SK-MEL-5 (cell line): ENCODE data around the gene CFAP61. TPM values are rescaled to one million over a fixed set of nuclear protein-coding genes. Genes with fewer than 3 reads are reported as not detected.
A peak's percentile ranks its signal among the peaks of the same experiment; 100 is the strongest.
"Not testable (repeated sequence)": the region's sequence is repeated elsewhere in the genome, so short reads cannot be mapped to it uniquely, and the experiment has no call there.

ENCODE experiments used
- DNase-seq: peaks from one replicate; pipeline ENCODE4 v3.0.0-alpha.2; 2016; ENCODE audit warnings: low read depth, low spot score
- in situ Hi-C: cut with HindIII; loops from 2 replicates; pipeline ENCODE4 v1.10.0; 2016; ENCODE audit warnings: low sequenced_read_pairs, high pct_unique_total_duplicates, low pct_unique_long_range_greater_than_20kb
- total RNA-seq: library from RNA; depleted of rRNA; stranded (reverse); fragments of >200 nt; shearing (Covaris generic); gene quantifications from 2 replicates; pipeline ENCODE4 v1.2.3, GENCODE V29; 2014

CFAP61 gene
- total RNA-seq, 1 experiment from 2014 or later = 39.3 TPM

DNA sequence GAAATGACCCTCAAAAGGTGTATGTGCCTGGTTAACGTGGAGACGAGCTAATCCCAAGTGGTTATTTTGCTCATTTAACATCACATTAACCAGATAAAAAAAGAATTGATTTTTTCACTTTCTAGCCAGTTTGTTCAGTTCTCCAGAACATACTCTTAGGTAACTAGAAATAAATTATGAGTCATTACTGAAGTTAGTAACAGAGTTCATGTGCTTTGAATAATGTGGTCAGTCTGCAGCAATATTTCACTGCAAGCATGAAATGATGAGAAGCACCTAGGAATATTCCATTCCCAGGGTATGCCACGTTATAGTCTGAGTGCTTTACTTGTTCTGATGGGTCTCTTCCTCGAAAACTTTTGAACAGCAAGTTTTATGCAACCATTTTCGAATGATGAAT lies 177.3 kb downstream of the CFAP61 start:
- in situ Hi-C loops = no loop called here
- DNase-seq = no peak

- in situ Hi-C loops = no loop called here
- peak; percentile 74 for DNase-seq
Observed at GRCh38 chr20:20230741-20231140, 178.4 kb downstream of the CFAP61 start.

- in situ Hi-C loops = no loop called here
- no peak for DNase-seq
Observed at GRCh38 chr20:20231528-20232298, 179.4 kb downstream of the CFAP61 start.

- no peak for DNase-seq
- in situ Hi-C loops = no loop called here
Observed at GRCh38 chr20:20233041-20233514, 180.7 kb downstream of the CFAP61 start.

DNA sequence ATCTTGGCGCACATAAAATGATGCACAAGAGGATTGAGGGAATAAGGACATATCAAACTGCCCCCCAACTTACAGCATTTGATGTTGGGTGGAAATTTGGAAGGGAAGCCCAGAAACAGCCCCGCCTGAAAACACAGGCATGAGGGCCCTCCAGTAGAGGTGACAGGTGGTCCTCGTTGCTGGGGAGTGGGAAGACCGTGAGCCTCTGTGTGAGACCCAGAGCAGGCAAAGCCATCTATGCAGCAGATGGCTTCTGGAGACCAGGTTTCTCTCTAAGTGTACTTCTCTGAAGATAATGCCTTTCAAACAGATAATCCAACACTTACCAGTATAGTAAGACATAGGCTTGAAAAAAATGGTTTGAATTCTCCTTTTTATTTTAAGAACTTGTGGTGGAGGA lies 183.3 kb downstream of the CFAP61 start:
- DNase-seq = no peak
- in situ Hi-C loops = no loop called here

DNA sequence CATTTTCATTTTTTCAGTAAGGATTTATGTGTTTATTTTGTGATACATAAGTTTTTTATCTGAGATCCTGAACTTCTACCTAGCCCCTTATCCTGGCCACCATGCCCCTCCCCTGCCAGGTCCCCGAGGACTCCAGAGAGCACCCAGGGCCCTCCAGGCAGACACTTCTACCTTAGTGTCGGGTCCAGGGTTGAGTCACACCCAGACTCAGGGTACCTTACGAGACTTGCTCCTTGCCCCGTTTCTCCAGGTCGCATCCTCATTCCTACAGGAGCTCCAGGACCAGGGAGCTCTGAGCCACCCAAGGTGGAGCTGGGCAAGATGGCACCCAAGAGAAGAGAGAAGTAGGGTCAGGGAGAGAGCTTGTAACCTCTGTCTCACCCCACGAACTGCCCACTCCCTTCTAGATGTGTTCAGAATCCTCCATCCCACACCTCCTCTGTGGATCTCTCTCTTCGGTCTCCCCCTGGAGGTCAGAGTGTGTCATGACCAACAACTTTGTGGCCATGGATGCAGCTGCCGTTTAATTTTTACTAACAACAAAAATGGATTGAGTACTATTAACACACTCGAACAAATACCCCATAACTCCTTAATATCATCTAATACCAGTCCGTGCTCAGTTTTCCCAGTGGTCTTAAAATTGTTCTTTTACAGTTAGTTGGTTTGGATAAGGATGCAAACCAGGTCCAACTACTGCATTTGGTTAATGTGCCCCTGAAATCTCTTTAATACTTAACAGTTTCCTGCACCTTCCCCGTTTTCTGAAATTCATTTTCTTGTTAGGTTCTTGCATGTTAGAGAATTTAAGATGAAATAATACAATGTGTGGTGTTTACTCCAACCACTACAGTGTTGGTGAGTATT lies 185.0 kb downstream of the CFAP61 start:
- in situ Hi-C loops = no loop called here
- peak; percentile 81 for DNase-seq

- DNase-seq = no peak
- in situ Hi-C loops = no loop called here
Observed at GRCh38 chr20:20241976-20242375, 189.6 kb downstream of the CFAP61 start.

DNA sequence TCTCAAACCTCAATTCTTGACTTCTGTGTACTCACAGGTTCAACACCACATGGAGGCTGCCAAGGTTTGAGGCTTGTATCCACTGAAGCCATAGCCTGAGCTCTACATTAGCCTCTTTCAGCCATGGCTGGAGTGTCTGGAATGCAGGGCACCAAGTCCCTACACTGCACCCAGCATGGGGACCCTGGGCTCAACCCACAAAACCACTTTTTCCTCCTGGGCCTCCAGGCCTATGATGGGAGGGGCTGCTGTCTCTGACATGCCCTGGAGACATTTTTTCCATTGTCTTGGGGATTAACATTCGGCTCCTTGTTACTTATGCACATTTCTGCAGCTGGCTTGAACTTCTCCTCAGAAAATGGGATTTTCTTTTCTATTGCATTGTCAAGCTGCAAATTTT lies 192.1 kb downstream of the CFAP61 start:
- in situ Hi-C loops = not testable (repeated sequence)

GRCh38 chr20:20246996-20247633 lies 194.8 kb downstream of the CFAP61 start:
- no peak for DNase-seq
- in situ Hi-C loops = no loop called here

More for the DNA sequence above, 192.1 kb downstream of the CFAP61 start:
- not testable (repeated sequence) for DNase-seq

DNA sequence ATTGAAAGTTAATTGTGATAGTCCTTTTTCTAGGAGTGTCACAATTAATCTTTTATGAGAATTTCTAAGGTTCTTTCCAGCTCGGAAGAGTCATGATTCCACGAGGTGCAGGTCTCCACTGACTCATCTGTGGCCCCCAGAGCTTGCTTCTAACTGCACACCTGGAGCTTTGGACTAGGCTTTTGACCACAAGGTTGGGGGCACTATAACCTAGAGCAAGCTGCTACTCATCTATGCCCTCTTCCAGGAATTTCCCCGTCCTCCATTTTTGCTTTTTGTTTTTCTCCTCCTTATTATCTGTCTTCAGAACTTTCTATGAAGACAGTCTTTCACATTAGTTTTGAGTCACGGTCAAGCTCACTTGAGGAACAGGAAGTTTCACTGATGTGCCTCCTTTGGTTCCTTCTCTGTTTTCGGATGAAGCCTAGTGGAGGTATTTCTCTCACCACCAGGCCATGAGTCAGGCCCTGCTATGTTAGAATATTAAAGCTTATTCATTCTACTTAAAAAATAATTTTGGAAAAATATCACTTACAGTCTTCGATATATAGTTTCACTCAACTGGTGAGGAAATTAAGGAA lies 196.4 kb downstream of the CFAP61 start:
- DNase-seq = no peak
- in situ Hi-C loops = no loop called here

- no peak for DNase-seq
- in situ Hi-C loops = no loop called here
Observed at GRCh38 chr20:20251317-20251716, 199.0 kb downstream of the CFAP61 start.

- in situ Hi-C loops = no loop called here
- DNase-seq = no peak
Observed at GRCh38 chr20:20251836-20252235, 199.5 kb downstream of the CFAP61 start.

DNA sequence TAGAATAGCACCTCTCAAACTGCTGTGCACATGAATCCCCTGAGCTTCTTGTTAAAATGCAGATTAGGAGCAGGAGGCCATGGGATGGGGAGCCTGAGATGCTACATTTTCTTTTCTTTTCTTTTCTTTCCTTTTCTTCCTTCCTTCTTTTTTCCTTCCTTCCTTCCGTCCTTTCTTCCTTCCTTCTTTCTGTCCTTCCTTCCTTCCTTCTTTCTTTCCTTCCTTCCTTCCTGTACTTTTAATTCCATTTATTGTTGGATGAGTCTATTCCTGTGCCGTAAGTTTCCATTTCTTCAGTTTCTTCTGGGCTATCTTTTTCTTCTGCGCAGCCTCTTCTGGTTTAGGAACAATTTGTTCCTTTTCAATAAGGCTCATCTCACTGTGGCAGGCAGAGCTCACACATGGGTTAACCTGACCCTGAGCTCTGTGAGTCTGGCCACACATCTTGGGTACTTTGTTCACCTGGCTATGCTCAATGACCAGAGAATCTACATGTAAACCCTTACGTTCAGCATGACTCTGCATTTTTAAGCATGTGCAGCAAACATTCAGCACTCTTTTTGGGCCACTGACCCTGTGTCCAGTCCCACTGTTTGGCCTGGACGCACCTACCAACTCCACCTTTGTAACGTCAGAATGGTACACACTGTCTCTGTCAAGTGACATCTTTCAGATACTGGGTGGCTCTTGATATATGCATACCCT lies 200.9 kb downstream of the CFAP61 start:
- no peak for DNase-seq
- in situ Hi-C loops = no loop called here

GRCh38 chr20:20253744-20254330 lies 201.5 kb downstream of the CFAP61 start:
- in situ Hi-C loops = no loop called here
- DNase-seq = no peak

DNA sequence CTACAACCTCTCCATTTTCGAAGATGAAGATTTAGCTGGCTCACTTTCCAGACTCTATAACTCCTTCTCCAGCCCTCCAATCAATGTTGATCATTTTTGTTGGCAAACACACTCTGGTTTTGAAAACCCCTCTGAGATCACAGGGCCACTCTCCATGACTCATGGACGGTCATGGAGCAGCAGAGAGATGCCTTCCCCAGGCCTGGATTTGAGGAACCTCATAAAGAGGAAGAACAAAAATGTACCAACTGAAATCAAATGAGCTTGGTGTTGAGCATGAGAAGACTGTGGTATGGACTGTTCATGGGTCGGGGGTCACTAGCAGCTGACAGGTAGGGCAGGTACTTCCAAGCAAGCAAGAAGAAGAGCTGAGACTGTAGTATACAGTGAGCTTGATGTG lies 202.8 kb downstream of the CFAP61 start:
- in situ Hi-C loops = no loop called here
- no peak for DNase-seq

DNA sequence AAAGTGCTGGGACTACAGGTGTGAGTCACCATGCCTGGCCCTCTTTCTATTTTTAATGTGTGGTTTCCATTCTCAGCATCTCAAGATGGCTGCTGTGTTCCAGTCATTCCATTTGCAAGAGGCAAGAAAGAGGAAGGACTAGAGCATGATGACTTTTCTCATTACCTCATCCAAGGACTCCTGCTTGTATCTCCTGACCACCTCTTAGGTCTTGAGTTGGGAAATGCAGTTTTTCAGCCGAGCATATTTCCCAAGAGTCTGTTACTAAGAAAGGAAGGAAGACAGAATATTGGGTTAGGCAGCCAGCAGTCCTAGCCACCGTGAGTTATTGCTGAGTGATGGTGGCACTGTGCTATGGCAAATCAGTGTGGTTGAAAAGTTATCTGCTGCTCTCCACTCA lies 207.2 kb downstream of the CFAP61 start:
- in situ Hi-C loops = no loop called here
- DNase-seq = no peak

- in situ Hi-C loops = no loop called here
- DNase-seq = no peak
Observed at GRCh38 chr20:20261159-20261558, 208.8 kb downstream of the CFAP61 start.
